A549 (cell line): ENCODE measurements around the gene DOCK11. TPM values are rescaled to one million over a fixed set of nuclear protein-coding genes. Genes with fewer than 3 reads are reported as not detected.

ENCODE experiments used
- ATAC-seq, 2 experiments: fragments of 200-7000 bp in 1 of 2; fragments of >200 bp in 1 of 2; cut with Nextera tagmentation in 1 of 2; cut with Tn5 transposase in 1 of 2; 3 replicates each; pipeline versions ENCODE4 v1.8.0 to v1.9.1; 2018 to 2020; ENCODE audit warnings: mild to moderate bottlenecking in 1 of 2, moderate library complexity in 1 of 2
- CTCF ChIA-PET: fragments of 300-600 bp; sonication (Branson Sonifier 250); formaldehyde crosslinking; extraction: SDS; loops from one replicate; lab custom pipeline; 2021; ENCODE audit warnings: antibody characterized with exemption, inconsistent platforms; lab: Yijun Ruan, JAX
- POLR2A ChIA-PET: fragments of 350-600 bp; formaldehyde crosslinking; extraction: SDS; loops from one replicate; lab custom pipeline; 2021; ENCODE audit warnings: antibody characterized with exemption, inconsistent platforms; lab: Yijun Ruan, JAX
- DNase-seq, 2 experiments: peaks; one replicate each; pipeline versions ENCODE4 v3.0.0 to v3.0.0-alpha.2; 2011 to 2016; ENCODE audit warnings: low read depth in 1 of 2, low spot score in 1 of 2
- FAIRE-seq: peaks from 2 replicates; lab custom pipeline; 2011; peaks lifted over from hg19 to GRCh38; lab: Jason Lieb, UNC
- H3K27ac ChIP-seq, 2 experiments: fragments of >200 bp; sonication (Bioruptor Twin); formaldehyde crosslinking; 3 replicates each; pipeline ENCODE4 v1.5.1; 2016 to 2017
- H3K4me1 ChIP-seq: fragments of >200 bp; sonication (Bioruptor Twin); formaldehyde crosslinking; 3 replicates; pipeline ENCODE4 v1.6.1; 2016
- H3K4me2 ChIP-seq: fragments of >200 bp; sonication (Bioruptor Twin); formaldehyde crosslinking; 3 replicates; pipeline ENCODE4 v1.6.1; 2016
- H3K4me3 ChIP-seq: fragments of >200 bp; sonication (Bioruptor Twin); formaldehyde crosslinking; 3 replicates; pipeline ENCODE4 v1.5.1; 2016
- H3K9me3 ChIP-seq: fragments of >200 bp; sonication (Bioruptor Twin); formaldehyde crosslinking; 3 replicates; pipeline ENCODE4 v1.6.1; 2016
- CBX2 ChIP-seq: fragments of 200-600 bp; sonication (generic); IDR thresholded peaks from 2 replicates; pipeline ENCODE4 v1.6.1; 2016; ENCODE audit warnings: low read depth, mild to moderate bottlenecking, borderline replicate concordance
- CEBPB ChIP-seq, 2 experiments: fragments of >200 bp in 1 of 2; sonication (Bioruptor Twin) in 1 of 2; formaldehyde crosslinking in 1 of 2; IDR thresholded peaks; 2 replicates each; pipeline ENCODE4 v1.6.1; 2012 to 2016
- CHD4 ChIP-seq: fragments of 200-600 bp; sonication (generic); IDR thresholded peaks from 2 replicates; pipeline ENCODE4 v1.6.1; 2016; ENCODE audit warnings: antibody characterized with exemption, mild to moderate bottlenecking, borderline replicate concordance
- FOSL2 ChIP-seq, 2 experiments: fragments of 450-650 bp in 1 of 2; fragments of >200 bp in 1 of 2; sonication (Bioruptor Twin) in 1 of 2; formaldehyde crosslinking; IDR thresholded peaks; 2 replicates each; pipeline versions ENCODE4 v1.5.0 to v1.6.1; 2016 to 2020; ENCODE audit warnings: mild to moderate bottlenecking in 1 of 2, moderate library complexity in 1 of 2
- FOXS1 ChIP-seq: fragments of 250-450 bp; sonication (Bioruptor Pico); IDR thresholded peaks from 2 replicates; pipeline ENCODE4 v1.5.0; 2020; ENCODE audit warnings: mild to moderate bottlenecking, moderate library complexity
- HMGXB4 ChIP-seq: fragments of 250-450 bp; sonication (Bioruptor Pico); IDR thresholded peaks from 2 replicates; pipeline ENCODE4 v1.5.0; 2021; ENCODE audit warnings: mild to moderate bottlenecking, moderate library complexity, borderline replicate concordance
- HOXB13 ChIP-seq: fragments of 250-450 bp; sonication (Bioruptor Pico); IDR thresholded peaks from 2 replicates; pipeline ENCODE4 v1.5.0; 2020; ENCODE audit warnings: low read depth, mild to moderate bottlenecking, moderate library complexity
- JUN ChIP-seq, 2 experiments: fragments of >200 bp; sonication (Bioruptor Twin); formaldehyde crosslinking; IDR thresholded peaks; 2 replicates in 1 of 2; 3 replicates in 1 of 2; pipeline ENCODE4 v1.6.1; 2016 to 2017
- JUNB ChIP-seq: fragments of >200 bp; sonication (Bioruptor Twin); formaldehyde crosslinking; IDR thresholded peaks from 2 replicates; pipeline ENCODE4 v1.6.1; 2016
- MAX ChIP-seq: IDR thresholded peaks from 2 replicates; pipeline ENCODE4 v1.6.1; 2012
- MAZ ChIP-seq: fragments of 150-350 bp; IDR thresholded peaks from 2 replicates; pipeline ENCODE4 v1.6.1; 2014; ENCODE audit warnings: antibody characterized with exemption, low read depth, low read length, borderline replicate concordance
- PBX3 ChIP-seq: IDR thresholded peaks from 2 replicates; pipeline ENCODE4 v1.6.1; 2012
- POLR2A ChIP-seq: IDR thresholded peaks from 2 replicates; pipeline ENCODE4 v1.6.1; 2012; ENCODE audit warnings: mild to moderate bottlenecking, low read length
- SREBF2 ChIP-seq: fragments of 450-650 bp; IDR thresholded peaks from 2 replicates; pipeline ENCODE4 v1.6.1; 2014; ENCODE audit warnings: mild to moderate bottlenecking, moderate library complexity
- ZC3H11A ChIP-seq: fragments of 450-650 bp; IDR thresholded peaks from 2 replicates; pipeline ENCODE4 v1.6.1; 2014; ENCODE audit warnings: antibody characterized with exemption, mild to moderate bottlenecking
- ZNF302 ChIP-seq: fragments of 250-450 bp; sonication (Bioruptor Pico); IDR thresholded peaks from 2 replicates; pipeline ENCODE4 v1.9.0; 2021; ENCODE audit warnings: inconsistent platforms, mild to moderate bottlenecking, moderate library complexity
- WGBS: methylation state at CpG from one replicate; pipeline ENCODE4 v1.1.6; 2017; ENCODE audit errors: missing lambda C conversion rate; 5-methylcytosine and 5-hydroxymethylcytosine counted together
- polyA plus RNA-seq, 4 experiments: library from polyadenylated mRNA; depleted of rRNA in 3 of 4; stranded (reverse); fragments of >200 nt; fragmentation: RNase III in 1 of 4; extraction: RNeasy Plus Mini Kit Qiagen cat#74134 plus additional on column Dnase treatment in 1 of 4; gene quantifications; 2 replicates in 3 of 4; 3 replicates in 1 of 4; pipeline ENCODE4 v1.2.3, GENCODE V29; 2011 to 2017
- TF ChIP-seq, protein P1 (sequence below): fragments of 450-650 bp; IDR thresholded peaks from 2 replicates; pipeline ENCODE4 v1.6.1; 2014; ENCODE audit warnings: antibody characterized with exemption
- TF ChIP-seq, protein P2 (sequence below): fragments of >200 bp; sonication (Bioruptor Twin); formaldehyde crosslinking; IDR thresholded peaks from 3 replicates; pipeline ENCODE4 v1.5.1; 2016

Gene DOCK11
- polyA plus RNA-seq, 2 of the 4 experiments (the other 2 are of a cell fraction): 5.8 to 9.5 TPM

- Histone ChIP-seq H3K4me2 (peak overlapping the region; percentile 60), H3K27ac (peak overlapping the region; percentile 47 to 61; a peak in 5 of 6 replicates), H3K9me3 (no peaks in the 10 kb centered on the region), H3K4me1 (peaks cover 39% of the 10 kb centered on the region; the same call in 2 of the 3 replicates), H3K4me3 (no peak overlapping the region)
- ATAC-seq (peak; percentile 59 to 86; a peak in 5 of 6 replicates), FAIRE-seq (peak; percentile 100), DNase-seq (peak in 1 of 2 experiments; percentile 61)
- POLR2A ChIA-PET: no interaction called here
- WGBS: 17% methylated on average over 4 of the region's 4 CpGs
- CTCF ChIA-PET: interaction anchor here (0.9 to 3.8 kb wide), 3 partner anchors 11 to 151 kb away, joined by 4 to 22 read pairs (median 5); no protein-coding TSS in a partner anchor
- TF ChIP-seq, protein P1, sequence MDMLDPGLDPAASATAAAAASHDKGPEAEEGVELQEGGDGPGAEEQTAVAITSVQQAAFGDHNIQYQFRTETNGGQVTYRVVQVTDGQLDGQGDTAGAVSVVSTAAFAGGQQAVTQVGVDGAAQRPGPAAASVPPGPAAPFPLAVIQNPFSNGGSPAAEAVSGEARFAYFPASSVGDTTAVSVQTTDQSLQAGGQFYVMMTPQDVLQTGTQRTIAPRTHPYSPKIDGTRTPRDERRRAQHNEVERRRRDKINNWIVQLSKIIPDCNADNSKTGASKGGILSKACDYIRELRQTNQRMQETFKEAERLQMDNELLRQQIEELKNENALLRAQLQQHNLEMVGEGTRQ: no peak
- TF ChIP-seq MAX: peak; percentile 53; the same call in 1 of the 2 replicates
- TF ChIP-seq CEBPB (IDR thresholded peaks at IDR 0.05): peak; percentile 38 to 55; a peak in 3 of 4 replicates
- no peak for TF ChIP-seq FOSL2 (IDR thresholded peaks at IDR 0.05)
- TF ChIP-seq FOSL2 (CRISPR knock-in tag; IDR thresholded peaks at IDR 0.05): peak; percentile 62
- peak; percentile 30; the same call in 1 of the 2 replicates for TF ChIP-seq HOXB13 (CRISPR knock-in tag)
- TF ChIP-seq, all 56 proteins: peak for 4
These were observed 160.1 kb downstream of the DOCK11 start for GRCh38 chrX:118655561-118656246.

- CTCF ChIA-PET: interaction anchor here (1.3 to 2.5 kb wide), 2 partner anchors 13 to 150 kb away, joined by 3 to 5 read pairs; no protein-coding TSS in a partner anchor
- POLR2A ChIA-PET: no interaction called here
- ATAC-seq: no peak
These were observed 161.8 kb downstream of the DOCK11 start for GRCh38 chrX:118657413-118657812.

More at GRCh38 chrX:118657413-118657812, 161.8 kb downstream of the DOCK11 start:
- peaks cover 40% of the 10 kb centered on the region; the same call in 2 of the 3 replicates for H3K4me1 ChIP-seq
- 95% methylated on average over 3 of the region's 3 CpGs for WGBS
- no peak for DNase-seq
- peak; percentile 51 for FAIRE-seq
- H3K4me3 ChIP-seq: no peak overlapping the region
- H3K27ac ChIP-seq: no peak overlapping the region
- no peak overlapping the region for H3K4me2 ChIP-seq
- H3K9me3 ChIP-seq: no peaks in the 10 kb centered on the region
- TF ChIP-seq CBX2: no peak
- no peak for TF ChIP-seq POLR2A
- no peak for TF ChIP-seq MAZ
- no peak for TF ChIP-seq FOXS1 (CRISPR knock-in tag)
- TF ChIP-seq JUN (IDR thresholded peaks at IDR 0.05): no peak
- TF ChIP-seq, protein P2, sequence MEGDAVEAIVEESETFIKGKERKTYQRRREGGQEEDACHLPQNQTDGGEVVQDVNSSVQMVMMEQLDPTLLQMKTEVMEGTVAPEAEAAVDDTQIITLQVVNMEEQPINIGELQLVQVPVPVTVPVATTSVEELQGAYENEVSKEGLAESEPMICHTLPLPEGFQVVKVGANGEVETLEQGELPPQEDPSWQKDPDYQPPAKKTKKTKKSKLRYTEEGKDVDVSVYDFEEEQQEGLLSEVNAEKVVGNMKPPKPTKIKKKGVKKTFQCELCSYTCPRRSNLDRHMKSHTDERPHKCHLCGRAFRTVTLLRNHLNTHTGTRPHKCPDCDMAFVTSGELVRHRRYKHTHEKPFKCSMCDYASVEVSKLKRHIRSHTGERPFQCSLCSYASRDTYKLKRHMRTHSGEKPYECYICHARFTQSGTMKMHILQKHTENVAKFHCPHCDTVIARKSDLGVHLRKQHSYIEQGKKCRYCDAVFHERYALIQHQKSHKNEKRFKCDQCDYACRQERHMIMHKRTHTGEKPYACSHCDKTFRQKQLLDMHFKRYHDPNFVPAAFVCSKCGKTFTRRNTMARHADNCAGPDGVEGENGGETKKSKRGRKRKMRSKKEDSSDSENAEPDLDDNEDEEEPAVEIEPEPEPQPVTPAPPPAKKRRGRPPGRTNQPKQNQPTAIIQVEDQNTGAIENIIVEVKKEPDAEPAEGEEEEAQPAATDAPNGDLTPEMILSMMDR: no peak
- TF ChIP-seq HMGXB4 (CRISPR knock-in tag): no peak
- no peak for TF ChIP-seq ZC3H11A
- TF ChIP-seq JUNB: no peak
- TF ChIP-seq CHD4: no peak
- no peak for TF ChIP-seq CEBPB (IDR thresholded peaks at IDR 0.05)
- no peak for TF ChIP-seq ZNF302 (CRISPR knock-in tag)
- TF ChIP-seq PBX3: no peak
- no peak for TF ChIP-seq SREBF2
